HL-60 (cell line): Measurements from ENCODE around the gene SLIT1.

Experiments
- DNase-seq, 2 experiments: peaks; one replicate each; pipeline ENCODE4 v3.0.0-alpha.2; 2010 to 2020; ENCODE audit warnings: low read depth in 1 of 2, low spot score in 1 of 2
- H3K27ac ChIP-seq: fragments of 250-450 bp; sonication (Bioruptor Pico); replicated peaks from 2 replicates; pipeline ENCODE4 v1.5.1; 2020; ENCODE audit warnings: mild to moderate bottlenecking, moderate library complexity
- H3K27me3 ChIP-seq: fragments of 250-450 bp; sonication (Bioruptor Pico); 2 replicates; pipeline ENCODE4 v1.5.1; 2021; ENCODE audit warnings: mild to moderate bottlenecking, moderate library complexity; ENCODE audit not compliant: insufficient read depth, poor library complexity, severe bottlenecking
- H3K4me3 ChIP-seq: replicated peaks from 2 replicates; pipeline ENCODE4 v1.5.1; 2011; ENCODE audit warnings: mild to moderate bottlenecking, control low read depth, low read length; ENCODE audit not compliant: insufficient read depth
- CTCF ChIP-seq: IDR thresholded peaks from one replicate; pipeline ENCODE4 v1.5.1; 2011; ENCODE audit warnings: low read length, control low read depth, inconsistent platforms; ENCODE audit not compliant: insufficient read depth
- GABPA ChIP-seq: IDR thresholded peaks from 2 replicates; pipeline ENCODE4 v1.6.1; 2012; ENCODE audit warnings: low read depth
- POLR2AphosphoS5 ChIP-seq: IDR thresholded peaks from 2 replicates; pipeline ENCODE4 v1.6.1; 2012; ENCODE audit warnings: low read depth
- REST ChIP-seq: IDR thresholded peaks from 2 replicates; pipeline ENCODE4 v1.6.1; 2012; ENCODE audit warnings: low read depth; ENCODE audit not compliant: insufficient replicate concordance
- SPI1 ChIP-seq: IDR thresholded peaks from 2 replicates; pipeline ENCODE4 v1.6.1; 2012; ENCODE audit warnings: low read depth, mild to moderate bottlenecking, borderline replicate concordance

The SLIT1 gene

GRCh38 chr10:97176226-97176625 is 9.5 kb downstream of the SLIT1 start:
- DNase-seq, result no peak
- peaks cover 39% of the 10 kb centered on the region for H3K27me3 ChIP-seq
- TF ChIP-seq CTCF (no peak), SPI1 (no peak), POLR2AphosphoS5 (no peak), GABPA (no peak), REST (no peak)
- H3K4me3 ChIP-seq, result no peak overlapping the region
- H3K27ac ChIP-seq, result no peak overlapping the region

GRCh38 chr10:97175586-97175985 is 10.2 kb downstream of the SLIT1 start:
- H3K27me3 ChIP-seq, result peaks cover 45% of the 10 kb centered on the region
- H3K27ac ChIP-seq, result no peak overlapping the region
- TF ChIP-seq REST, result no peak
- no peak for TF ChIP-seq CTCF
- no peak for TF ChIP-seq SPI1
- TF ChIP-seq GABPA, result no peak
- no peak for TF ChIP-seq POLR2AphosphoS5
- H3K4me3 ChIP-seq, result no peak overlapping the region
- DNase-seq, result no peak

- Histone ChIP-seq H3K27ac (no peak overlapping the region), H3K27me3 (peaks cover 43% of the 10 kb centered on the region), H3K4me3 (no peak overlapping the region)
- TF ChIP-seq REST (no peak), CTCF (no peak), GABPA (no peak), SPI1 (no peak)
- DNase-seq, result no peak
These were observed 10.8 kb downstream of the SLIT1 start for GRCh38 chr10:97174941-97175340.
